Chondrocyte (in vitro differentiated cells): ENCODE data around the gene GOLGA6D. TPM values are rescaled to one million over a fixed set of nuclear protein-coding genes. Genes with fewer than 3 reads are reported as not detected.
"Not testable (repeated sequence)": the region's sequence is repeated elsewhere in the genome, so short reads cannot be mapped to it uniquely, and the experiment has no call there.

Experiments
- DNase-seq: peaks from one replicate; pipeline ENCODE4 v3.0.0; 2021; ENCODE audit warnings: mixed read lengths, low spot score
- H3K27ac Mint-ChIP-seq: one replicate; pipeline ENCODE4 v1.8.0; 2021; ENCODE audit warnings: mild to moderate bottlenecking, moderate library complexity, mixed read lengths; ENCODE audit not compliant: unreplicated experiment
- H3K27me3 Mint-ChIP-seq: 2 replicates; pipeline ENCODE4 v1.8.0; 2021; ENCODE audit warnings: low read depth, mixed read lengths
- H3K36me3 Mint-ChIP-seq: 2 replicates; pipeline ENCODE4 v1.8.0; 2021; ENCODE audit warnings: low read depth, mixed read lengths
- H3K4me1 Mint-ChIP-seq: 2 replicates; pipeline ENCODE4 v1.8.0; 2021; ENCODE audit warnings: low read depth, mild to moderate bottlenecking, mixed read lengths
- H3K4me3 Mint-ChIP-seq: one replicate; pipeline ENCODE4 v1.8.0; 2021; ENCODE audit warnings: mild to moderate bottlenecking, moderate library complexity, mixed read lengths; ENCODE audit not compliant: unreplicated experiment
- H3K9me3 Mint-ChIP-seq: 2 replicates; pipeline ENCODE4 v1.8.0; 2021; ENCODE audit warnings: low read depth, mixed read lengths
- total RNA-seq: library from RNA; stranded (reverse); gene quantifications from 3 replicates; pipeline ENCODE4 v1.2.1, GENCODE V29; 2021
- TF ChIP-seq, protein P1 (sequence below): fragments of 200-600 bp; sonication (generic); IDR thresholded peaks from 2 replicates; pipeline ENCODE4 v1.5.0; 2021; ENCODE audit warnings: antibody characterized with exemption, mild to moderate bottlenecking, moderate library complexity

The GOLGA6D gene
- total RNA-seq, 1 donor from 2014 or later, result not detected

DNA sequence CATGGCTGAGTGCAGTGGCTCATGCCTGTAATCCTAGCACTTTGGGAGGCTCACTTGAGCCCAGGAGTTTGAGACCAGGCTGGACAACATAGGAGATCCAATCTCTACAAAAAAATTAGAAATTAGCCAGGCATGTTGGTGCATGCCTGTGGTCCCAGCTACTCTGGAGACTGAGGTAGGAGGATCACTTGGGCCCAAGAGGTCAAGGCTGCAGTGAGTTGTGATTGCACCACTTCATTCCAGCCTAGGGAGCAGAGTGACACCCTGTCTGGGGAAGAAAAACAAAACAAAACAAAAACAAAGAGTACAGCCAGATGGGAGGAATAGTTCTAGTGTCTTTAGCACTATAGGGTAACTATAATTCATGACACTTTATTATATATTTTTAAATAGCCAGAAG lies 27.1 kb downstream of the GOLGA6D start:
- Mint-ChIP-seq H3K4me1 (peaks cover 9% of the 10 kb centered on the region), H3K9me3 (no peaks in the 10 kb centered on the region), H3K36me3 (no peaks in the 10 kb centered on the region), H3K4me3 (no peak overlapping the region), H3K27me3 (peaks cover 18% of the 10 kb centered on the region), H3K27ac (no peak overlapping the region)
- no peak for DNase-seq
- TF ChIP-seq, protein P1, sequence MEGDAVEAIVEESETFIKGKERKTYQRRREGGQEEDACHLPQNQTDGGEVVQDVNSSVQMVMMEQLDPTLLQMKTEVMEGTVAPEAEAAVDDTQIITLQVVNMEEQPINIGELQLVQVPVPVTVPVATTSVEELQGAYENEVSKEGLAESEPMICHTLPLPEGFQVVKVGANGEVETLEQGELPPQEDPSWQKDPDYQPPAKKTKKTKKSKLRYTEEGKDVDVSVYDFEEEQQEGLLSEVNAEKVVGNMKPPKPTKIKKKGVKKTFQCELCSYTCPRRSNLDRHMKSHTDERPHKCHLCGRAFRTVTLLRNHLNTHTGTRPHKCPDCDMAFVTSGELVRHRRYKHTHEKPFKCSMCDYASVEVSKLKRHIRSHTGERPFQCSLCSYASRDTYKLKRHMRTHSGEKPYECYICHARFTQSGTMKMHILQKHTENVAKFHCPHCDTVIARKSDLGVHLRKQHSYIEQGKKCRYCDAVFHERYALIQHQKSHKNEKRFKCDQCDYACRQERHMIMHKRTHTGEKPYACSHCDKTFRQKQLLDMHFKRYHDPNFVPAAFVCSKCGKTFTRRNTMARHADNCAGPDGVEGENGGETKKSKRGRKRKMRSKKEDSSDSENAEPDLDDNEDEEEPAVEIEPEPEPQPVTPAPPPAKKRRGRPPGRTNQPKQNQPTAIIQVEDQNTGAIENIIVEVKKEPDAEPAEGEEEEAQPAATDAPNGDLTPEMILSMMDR, result no peak

- H3K4me3 Mint-ChIP-seq, H3K9me3 Mint-ChIP-seq, H3K4me1 Mint-ChIP-seq, H3K36me3 Mint-ChIP-seq, H3K27ac Mint-ChIP-seq, H3K27me3 Mint-ChIP-seq, DNase-seq: not testable (repeated sequence)
Measured at GRCh38 chr15:75312548-75312947, 29.9 kb downstream of the GOLGA6D start.

- TF ChIP-seq, protein P1, result no peak
- peaks cover 1% of the 10 kb centered on the region for H3K27me3 Mint-ChIP-seq
- no peak overlapping the region for H3K27ac Mint-ChIP-seq
- H3K36me3 Mint-ChIP-seq, result no peaks in the 10 kb centered on the region
- H3K4me1 Mint-ChIP-seq, result peaks cover 9% of the 10 kb centered on the region
- H3K9me3 Mint-ChIP-seq, result no peaks in the 10 kb centered on the region
- no peak overlapping the region for H3K4me3 Mint-ChIP-seq
- no peak for DNase-seq
Measured at GRCh38 chr15:75313116-75313845, 30.6 kb downstream of the GOLGA6D start.

- no peak overlapping the region for H3K4me3 Mint-ChIP-seq
- H3K9me3 Mint-ChIP-seq, result no peaks in the 10 kb centered on the region
- no peak overlapping the region for H3K27ac Mint-ChIP-seq
- TF ChIP-seq, protein P1, result no peak
- peaks cover 1% of the 10 kb centered on the region for H3K27me3 Mint-ChIP-seq
- H3K4me1 Mint-ChIP-seq, result peaks cover 4% of the 10 kb centered on the region
- DNase-seq, result no peak
- no peaks in the 10 kb centered on the region for H3K36me3 Mint-ChIP-seq
Measured at GRCh38 chr15:75314552-75315290, 32.1 kb downstream of the GOLGA6D start.

DNA sequence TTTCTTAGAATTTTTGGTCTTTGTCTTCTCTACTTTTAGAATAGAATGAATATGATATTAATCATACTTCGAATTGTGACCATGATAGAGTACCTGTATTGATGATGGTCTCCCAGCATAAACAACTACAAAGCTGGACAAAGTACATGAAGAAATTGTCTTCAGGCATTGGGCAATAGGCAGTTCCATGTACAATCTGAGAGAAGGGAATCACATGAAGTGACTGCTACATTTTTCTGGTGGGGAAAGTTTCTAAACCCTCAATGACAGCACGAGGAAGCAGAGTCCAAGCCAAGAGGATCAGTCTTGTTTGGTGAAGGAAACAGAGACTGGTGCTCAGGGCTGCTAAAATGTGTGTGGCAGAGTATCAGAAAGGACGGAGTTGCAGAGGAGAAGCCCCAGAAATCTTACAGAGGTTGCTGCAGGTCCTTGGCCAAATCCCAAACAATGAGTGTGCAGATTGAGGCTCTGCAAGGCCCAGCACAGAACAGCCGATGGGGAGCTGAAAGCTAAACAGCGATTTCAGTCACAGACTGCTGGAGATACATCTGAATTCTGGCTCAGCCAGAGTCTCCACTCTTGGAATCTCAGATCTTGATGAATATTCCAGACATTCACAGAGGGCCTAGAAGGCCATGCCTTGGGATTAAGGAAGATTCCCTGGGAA lies 36.7 kb downstream of the GOLGA6D start:
- H3K9me3 Mint-ChIP-seq, H3K4me1 Mint-ChIP-seq, H3K36me3 Mint-ChIP-seq, H3K27ac Mint-ChIP-seq, H3K4me3 Mint-ChIP-seq, DNase-seq: not testable (repeated sequence)
- peaks cover 17% of the 10 kb centered on the region for H3K27me3 Mint-ChIP-seq

GRCh38 chr15:75321711-75322110 lies 39.1 kb downstream of the GOLGA6D start:
- no peak for DNase-seq
- H3K4me1 Mint-ChIP-seq, result no peaks in the 10 kb centered on the region
- no peak overlapping the region for H3K27ac Mint-ChIP-seq
- peaks cover 17% of the 10 kb centered on the region for H3K27me3 Mint-ChIP-seq
- no peak overlapping the region for H3K4me3 Mint-ChIP-seq
- no peaks in the 10 kb centered on the region for H3K9me3 Mint-ChIP-seq
- H3K36me3 Mint-ChIP-seq, result no peaks in the 10 kb centered on the region
- TF ChIP-seq, protein P1, result no peak
